Body of pancreas (tissue), 4 donors: ENCODE results near the gene HS6ST3.

Experiments
- CTCF ChIP-seq, 7 experiments: fragments of 450-650 bp in 4 of 7; fragments of 200-600 bp in 3 of 7; sonication (generic) in 3 of 7; IDR thresholded peaks; one replicate each; pipeline ENCODE4 v1.5.1; 2016 to 2019; ENCODE audit warnings: antibody characterized with exemption in 7 of 7
- POLR2A ChIP-seq, 3 donors: fragments of 450-650 bp; IDR thresholded peaks; one replicate each; pipeline ENCODE4 v1.6.1; 2016; ENCODE audit warnings: antibody characterized with exemption in 3 of 3, mild to moderate bottlenecking in 2 of 3

- TF ChIP-seq CTCF (IDR thresholded peaks at IDR 0.05) (no peak), POLR2A (IDR thresholded peaks at IDR 0.05) (no peak)
These were observed 183.3 kb downstream of the HS6ST3 start for GRCh38 chr13:96273196-96273595.
